T-helper 1 cell (primary cell): ENCODE results near the gene STK32A.

Source experiments
- DNase-seq, 5 donors: peaks; one replicate each; pipeline ENCODE4 v3.0.0-alpha.2; 2012 to 2020

STK32A gene

GRCh38 chr5:147259837-147260236, 25.0 kb downstream of the STK32A start:
- no peak for DNase-seq

GRCh38 chr5:147267082-147267832, 32.4 kb downstream of the STK32A start:
- no peak for DNase-seq

GRCh38 chr5:147276497-147276896, 41.7 kb downstream of the STK32A start:
- DNase-seq = no peak

- no peak for DNase-seq
Measured at GRCh38 chr5:147286296-147286695, 51.5 kb downstream of the STK32A start.

DNA sequence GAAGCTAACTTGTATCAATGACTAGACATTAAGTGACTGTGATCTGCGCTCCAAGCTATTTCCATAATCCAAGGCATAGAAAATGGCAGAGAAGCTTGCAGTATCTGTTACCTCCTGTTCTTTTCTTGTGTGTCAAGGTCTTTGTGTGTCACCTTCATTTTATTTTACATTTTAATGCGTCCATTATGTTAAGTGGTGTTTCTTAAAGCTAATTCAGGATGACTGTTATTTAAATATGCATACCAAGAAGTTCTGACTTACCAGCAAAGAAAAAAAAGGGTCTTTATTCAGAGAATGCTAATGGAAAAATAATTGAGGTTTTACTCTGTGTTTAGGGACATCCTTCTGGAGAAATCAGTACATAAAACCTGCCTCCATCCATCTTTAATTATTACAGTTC, 52.3 kb downstream of the STK32A start:
- no peak for DNase-seq

DNA sequence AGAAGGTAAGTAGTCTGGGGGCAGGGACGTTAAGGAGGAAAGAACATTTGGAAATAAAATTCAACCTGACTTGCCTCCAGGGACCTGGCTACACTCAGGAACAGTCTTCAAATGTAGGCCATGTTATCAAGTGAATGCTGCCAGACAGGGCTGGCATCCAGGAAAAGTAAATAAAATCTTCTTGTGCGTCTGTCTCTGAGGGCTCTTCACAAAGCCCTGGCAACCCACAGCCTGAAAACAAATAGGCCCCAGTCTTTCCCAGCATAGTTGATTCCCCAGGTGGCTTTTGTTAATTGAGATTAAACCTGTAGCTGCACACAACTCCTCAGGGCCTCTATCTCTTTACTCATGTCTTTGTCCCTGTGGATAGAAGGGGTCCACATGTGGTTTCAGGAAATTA, 55.4 kb downstream of the STK32A start:
- no peak for DNase-seq

DNA sequence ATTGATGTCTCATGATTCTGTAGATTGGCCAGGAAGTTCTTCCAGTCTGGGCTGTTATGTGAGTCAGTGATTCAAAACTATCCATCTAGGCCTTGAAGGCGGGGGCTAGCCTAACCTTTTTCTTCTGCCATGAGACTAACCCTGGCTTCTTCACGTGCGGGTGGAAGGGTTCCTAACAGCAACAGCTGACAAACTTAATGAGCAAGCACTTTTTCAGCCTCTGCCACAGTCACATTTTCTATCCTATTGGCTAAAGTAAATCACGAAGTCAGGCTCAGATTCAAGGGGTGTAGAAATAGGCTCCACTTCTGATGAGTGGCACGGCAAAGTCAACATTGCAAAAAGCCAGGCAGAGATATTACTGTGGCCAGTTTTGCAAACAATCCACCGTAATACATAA, 68.4 kb downstream of the STK32A start:
- DNase-seq = no peak

GRCh38 chr5:147303976-147304375, 69.2 kb downstream of the STK32A start:
- no peak for DNase-seq

- no peak for DNase-seq
Measured at GRCh38 chr5:147305147-147305546, 70.3 kb downstream of the STK32A start.

- DNase-seq = no peak
Measured at GRCh38 chr5:147306351-147306750, 71.5 kb downstream of the STK32A start.

GRCh38 chr5:147307170-147307569, 72.3 kb downstream of the STK32A start:
- no peak for DNase-seq

GRCh38 chr5:147309621-147310020, 74.8 kb downstream of the STK32A start:
- DNase-seq = no peak

GRCh38 chr5:147310059-147310704, 75.4 kb downstream of the STK32A start:
- DNase-seq = no peak

- no peak for DNase-seq
Measured at GRCh38 chr5:147317978-147318684, 83.3 kb downstream of the STK32A start.

GRCh38 chr5:147321569-147321968, 86.7 kb downstream of the STK32A start:
- DNase-seq = no peak

- DNase-seq = no peak
Measured at GRCh38 chr5:147327421-147327820, 92.6 kb downstream of the STK32A start.

- DNase-seq = no peak
Measured at GRCh38 chr5:147327905-147328304, 93.1 kb downstream of the STK32A start.

DNA sequence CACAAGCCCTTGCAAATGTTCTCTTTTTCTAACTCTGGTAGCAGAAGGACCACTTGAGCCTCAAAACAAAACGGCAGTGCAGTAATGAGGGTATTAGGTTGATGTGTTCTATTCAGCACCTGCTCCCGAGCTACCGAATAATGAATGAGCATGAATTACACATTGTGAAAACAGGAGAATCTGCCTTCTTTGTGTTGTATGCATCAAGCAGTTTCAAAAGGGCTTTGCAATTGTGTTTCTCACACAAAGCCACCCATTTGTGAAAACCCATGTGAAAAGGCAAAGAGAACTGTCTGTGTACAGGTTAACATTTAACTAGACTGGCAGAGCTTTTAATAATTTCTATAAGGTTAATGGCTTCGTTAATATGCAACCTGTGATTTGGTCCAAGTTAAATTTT, 97.8 kb downstream of the STK32A start:
- no peak for DNase-seq

GRCh38 chr5:147336876-147337275, 102.0 kb downstream of the STK32A start:
- no peak for DNase-seq

- DNase-seq = no peak
Measured at GRCh38 chr5:147339313-147339712, 104.5 kb downstream of the STK32A start.

GRCh38 chr5:147340941-147341340, 106.1 kb downstream of the STK32A start:
- DNase-seq = no peak

- DNase-seq = no peak
Measured at GRCh38 chr5:147341345-147341744, 106.5 kb downstream of the STK32A start.

DNA sequence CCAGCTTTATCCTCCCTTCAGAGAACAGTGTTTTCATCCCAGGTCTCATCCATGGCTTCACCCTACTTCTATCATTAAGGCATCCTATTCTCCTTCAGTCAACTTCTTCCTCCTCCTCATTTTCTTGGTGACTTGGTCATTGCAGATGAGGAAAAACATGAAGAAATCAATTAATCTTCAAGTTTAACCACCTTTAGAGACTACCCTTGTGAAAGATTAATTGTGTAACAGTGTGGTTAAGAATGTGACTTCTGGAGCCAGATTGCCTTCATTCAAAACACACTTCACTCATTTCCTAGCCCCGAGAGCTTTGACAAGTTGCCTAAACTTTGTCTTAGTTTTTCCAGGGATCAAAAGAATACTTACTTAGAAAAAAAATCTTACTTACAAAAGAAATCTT, 110.0 kb downstream of the STK32A start:
- DNase-seq = no peak

DNA sequence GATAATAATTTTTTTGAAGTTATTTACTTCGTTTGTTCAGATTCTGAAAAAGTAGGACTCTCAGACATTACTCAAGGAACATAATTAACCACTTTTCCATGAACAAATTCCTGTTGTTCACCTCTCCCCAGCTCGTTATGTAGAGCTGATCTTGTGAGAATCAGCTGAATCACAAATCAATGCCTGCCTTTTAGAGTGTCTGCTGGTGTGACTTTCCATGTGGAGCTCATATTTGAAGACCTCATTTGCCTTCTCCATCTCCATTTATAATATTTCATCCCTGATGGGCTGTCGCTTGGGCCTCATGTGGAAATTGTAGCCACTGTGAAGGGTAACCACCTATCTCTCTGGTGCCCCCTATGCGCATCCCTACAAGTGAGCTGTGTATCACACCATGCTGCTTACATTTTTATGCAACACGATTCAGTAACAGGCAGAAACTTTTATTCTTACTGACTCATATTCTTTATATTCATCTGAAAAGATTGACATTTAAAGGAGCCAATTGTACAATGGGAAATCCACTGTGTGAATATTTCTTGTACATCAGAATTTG, 111.3 kb downstream of the STK32A start:
- DNase-seq = no peak
